ENCODE data around the gene RNF187.

RNF187 gene

GRCh38 chr1:228540161-228540917, 53.2 kb downstream of the RNF187 start:
- no peaks in the 10 kb centered on the region for H3K27me3 ChIP-seq (ENCODE audit: insufficient read depth, poor library complexity, severe bottlenecking)
- H3K27ac ChIP-seq (ENCODE audit: poor library complexity, severe bottlenecking), result no peak overlapping the region

GRCh38 chr1:228541725-228542124, 54.5 kb downstream of the RNF187 start:
- Histone ChIP-seq H3K27me3 (ENCODE audit: insufficient read depth, poor library complexity, severe bottlenecking) (no peaks in the 10 kb centered on the region), H3K4me3 (ENCODE audit: severe bottlenecking) (no peak overlapping the region), H3K4me1 (ENCODE audit: insufficient read depth, poor library complexity, severe bottlenecking) (no peaks in the 10 kb centered on the region), H3K27ac (ENCODE audit: poor library complexity, severe bottlenecking) (no peak overlapping the region), H3K36me3 (ENCODE audit: low read depth) (no peaks in the 10 kb centered on the region), H3K9me3 (ENCODE audit: severe bottlenecking) (no peaks in the 10 kb centered on the region)
- no peak for DNase-seq (ENCODE audit: low spot score)
- no peak for TF ChIP-seq CTCF (IDR thresholded peaks at IDR 0.05; ENCODE audit: poor library complexity, severe bottlenecking)
- no peak for ATAC-seq (ENCODE audit: low read depth)

More at GRCh38 chr1:228540161-228540917, 53.2 kb downstream of the RNF187 start:
- no peaks in the 10 kb centered on the region for H3K36me3 ChIP-seq (ENCODE audit: low read depth)
- ATAC-seq (ENCODE audit: low read depth) (no peak), DNase-seq (ENCODE audit: low spot score) (no peak)
- H3K9me3 ChIP-seq (ENCODE audit: severe bottlenecking), result no peaks in the 10 kb centered on the region
- H3K4me1 ChIP-seq (ENCODE audit: insufficient read depth, poor library complexity, severe bottlenecking), result no peaks in the 10 kb centered on the region
- TF ChIP-seq CTCF (IDR thresholded peaks at IDR 0.05; ENCODE audit: poor library complexity, severe bottlenecking), result no peak
- no peak overlapping the region for H3K4me3 ChIP-seq (ENCODE audit: severe bottlenecking)

- ATAC-seq (ENCODE audit: low read depth), result no peak
- no peak for TF ChIP-seq CTCF (IDR thresholded peaks at IDR 0.05; ENCODE audit: poor library complexity, severe bottlenecking)
- Histone ChIP-seq H3K27me3 (ENCODE audit: insufficient read depth, poor library complexity, severe bottlenecking) (no peaks in the 10 kb centered on the region), H3K36me3 (ENCODE audit: low read depth) (no peaks in the 10 kb centered on the region), H3K4me1 (ENCODE audit: insufficient read depth, poor library complexity, severe bottlenecking) (no peaks in the 10 kb centered on the region), H3K27ac (ENCODE audit: poor library complexity, severe bottlenecking) (no peak overlapping the region), H3K4me3 (ENCODE audit: severe bottlenecking) (no peak overlapping the region), H3K9me3 (ENCODE audit: severe bottlenecking) (no peaks in the 10 kb centered on the region)
- no peak for DNase-seq (ENCODE audit: low spot score)
Measured at GRCh38 chr1:228542376-228542775, 55.2 kb downstream of the RNF187 start.

- TF ChIP-seq CTCF (IDR thresholded peaks at IDR 0.05; ENCODE audit: poor library complexity, severe bottlenecking), result no peak
- no peaks in the 10 kb centered on the region for H3K27me3 ChIP-seq (ENCODE audit: insufficient read depth, poor library complexity, severe bottlenecking)
- DNase-seq (ENCODE audit: low spot score), result no peak
- H3K27ac ChIP-seq (ENCODE audit: poor library complexity, severe bottlenecking), result no peak overlapping the region
- ATAC-seq (ENCODE audit: low read depth), result no peak
- H3K36me3 ChIP-seq (ENCODE audit: low read depth), result no peaks in the 10 kb centered on the region
- H3K4me1 ChIP-seq (ENCODE audit: insufficient read depth, poor library complexity, severe bottlenecking), result no peaks in the 10 kb centered on the region
- no peak overlapping the region for H3K4me3 ChIP-seq (ENCODE audit: severe bottlenecking)
- no peaks in the 10 kb centered on the region for H3K9me3 ChIP-seq (ENCODE audit: severe bottlenecking)
Measured at GRCh38 chr1:228542981-228543380, 55.8 kb downstream of the RNF187 start.

GRCh38 chr1:228543396-228543795, 56.2 kb downstream of the RNF187 start:
- ATAC-seq (ENCODE audit: low read depth) (no peak), DNase-seq (ENCODE audit: low spot score) (no peak)
- Histone ChIP-seq H3K4me3 (ENCODE audit: severe bottlenecking) (no peak overlapping the region), H3K27ac (ENCODE audit: poor library complexity, severe bottlenecking) (no peak overlapping the region), H3K9me3 (ENCODE audit: severe bottlenecking) (no peaks in the 10 kb centered on the region), H3K36me3 (ENCODE audit: low read depth) (no peaks in the 10 kb centered on the region), H3K4me1 (ENCODE audit: insufficient read depth, poor library complexity, severe bottlenecking) (no peaks in the 10 kb centered on the region), H3K27me3 (ENCODE audit: insufficient read depth, poor library complexity, severe bottlenecking) (no peaks in the 10 kb centered on the region)
- no peak for TF ChIP-seq CTCF (IDR thresholded peaks at IDR 0.05; ENCODE audit: poor library complexity, severe bottlenecking)
